Transverse colon (tissue), 4 donors: ENCODE measurements around the gene GPC5.

Source experiments
- POLR2AphosphoS5 ChIP-seq, 3 donors: sonication (generic); formaldehyde crosslinking; IDR thresholded peaks; one replicate each; pipeline ENCODE4 v1.6.1; 2016; ENCODE audit warnings: antibody characterized with exemption in 3 of 3
- TF ChIP-seq, protein P1 (sequence below), 5 experiments: fragments of 200-600 bp in 3 of 5; fragments of 450-650 bp in 2 of 5; sonication (generic) in 3 of 5; IDR thresholded peaks; 1 replicate in 2 of 5; 2 replicates in 3 of 5; pipeline ENCODE4 v1.5.1; 2016 to 2017; ENCODE audit warnings: antibody characterized with exemption in 5 of 5, inconsistent platforms in 3 of 5, mild to moderate bottlenecking in 2 of 5, moderate library complexity in 1 of 5

DNA sequence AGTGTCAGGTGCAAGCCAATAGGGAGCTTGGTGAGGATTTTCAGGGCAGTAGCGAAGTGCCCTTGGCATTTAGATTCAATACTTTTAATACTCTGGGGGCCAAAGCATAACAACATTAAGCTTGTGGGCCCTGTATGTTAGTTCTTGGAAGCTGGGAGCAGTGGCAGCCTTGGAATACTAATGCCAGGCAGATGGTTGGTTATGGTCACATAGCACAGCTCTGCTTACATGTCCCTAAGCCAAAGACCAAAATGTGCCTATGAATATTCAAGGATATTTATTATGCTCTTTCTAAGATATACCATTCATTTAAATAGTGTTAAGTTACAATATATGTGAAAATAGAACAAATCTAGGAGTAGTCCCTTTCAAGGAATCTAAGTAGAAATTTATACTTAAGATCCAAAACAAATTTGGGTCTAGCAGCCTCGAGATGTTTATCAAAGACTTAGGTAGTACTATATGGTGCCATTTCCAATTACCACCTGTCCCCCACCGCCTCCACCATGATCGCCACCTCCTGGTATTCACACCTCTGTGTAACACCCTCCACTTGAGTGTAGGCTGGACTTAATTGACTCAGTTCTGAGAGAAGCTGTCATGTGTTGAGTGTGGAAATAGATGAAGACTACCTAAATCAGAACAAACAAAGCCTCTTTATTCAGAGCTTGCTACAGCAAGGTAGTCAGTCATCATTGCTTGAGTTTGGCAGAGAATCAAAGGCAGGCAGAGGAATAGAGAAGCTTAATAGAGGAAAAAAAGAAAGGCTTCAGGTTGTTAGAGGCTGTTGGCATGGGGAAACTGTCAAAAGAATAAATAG lies 261.0 kb downstream of the GPC5 start:
- TF ChIP-seq, protein P1, sequence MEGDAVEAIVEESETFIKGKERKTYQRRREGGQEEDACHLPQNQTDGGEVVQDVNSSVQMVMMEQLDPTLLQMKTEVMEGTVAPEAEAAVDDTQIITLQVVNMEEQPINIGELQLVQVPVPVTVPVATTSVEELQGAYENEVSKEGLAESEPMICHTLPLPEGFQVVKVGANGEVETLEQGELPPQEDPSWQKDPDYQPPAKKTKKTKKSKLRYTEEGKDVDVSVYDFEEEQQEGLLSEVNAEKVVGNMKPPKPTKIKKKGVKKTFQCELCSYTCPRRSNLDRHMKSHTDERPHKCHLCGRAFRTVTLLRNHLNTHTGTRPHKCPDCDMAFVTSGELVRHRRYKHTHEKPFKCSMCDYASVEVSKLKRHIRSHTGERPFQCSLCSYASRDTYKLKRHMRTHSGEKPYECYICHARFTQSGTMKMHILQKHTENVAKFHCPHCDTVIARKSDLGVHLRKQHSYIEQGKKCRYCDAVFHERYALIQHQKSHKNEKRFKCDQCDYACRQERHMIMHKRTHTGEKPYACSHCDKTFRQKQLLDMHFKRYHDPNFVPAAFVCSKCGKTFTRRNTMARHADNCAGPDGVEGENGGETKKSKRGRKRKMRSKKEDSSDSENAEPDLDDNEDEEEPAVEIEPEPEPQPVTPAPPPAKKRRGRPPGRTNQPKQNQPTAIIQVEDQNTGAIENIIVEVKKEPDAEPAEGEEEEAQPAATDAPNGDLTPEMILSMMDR (IDR thresholded peaks at IDR 0.05): no peak
- no peak for TF ChIP-seq POLR2AphosphoS5 (IDR thresholded peaks at IDR 0.05)
